Nephron (organoid): ENCODE measurements around the gene MX2.

Experiments used
- H3K27ac Mint-ChIP-seq, 3 experiments: 2 replicates each; pipeline ENCODE4 v1.8.0; 2020; ENCODE audit warnings: mixed read lengths in 3 of 3, mild to moderate bottlenecking in 2 of 3, moderate library complexity in 1 of 3
- H3K27me3 Mint-ChIP-seq: 2 replicates; pipeline ENCODE4 v1.8.0; 2021; ENCODE audit warnings: low read depth, mild to moderate bottlenecking, moderate library complexity, mixed read lengths
- H3K36me3 Mint-ChIP-seq: 2 replicates; pipeline ENCODE4 v1.8.0; 2020; ENCODE audit warnings: low read depth, mixed read lengths
- H3K4me1 Mint-ChIP-seq: 2 replicates; pipeline ENCODE4 v1.8.0; 2020; ENCODE audit warnings: mixed read lengths
- H3K4me3 Mint-ChIP-seq, 3 experiments: 2 replicates each; pipeline ENCODE4 v1.8.0; 2020; ENCODE audit warnings: mild to moderate bottlenecking in 3 of 3, mixed read lengths in 3 of 3, moderate library complexity in 2 of 3
- H3K9me3 Mint-ChIP-seq: 2 replicates; pipeline ENCODE4 v1.8.0; 2020; ENCODE audit warnings: mixed read lengths
- TF ChIP-seq, protein P1 (sequence below), 3 experiments: fragments of 200-600 bp; sonication (generic); IDR thresholded peaks; one replicate each; pipeline ENCODE4 v1.5.0; 2021; ENCODE audit warnings: antibody characterized with exemption in 3 of 3; ENCODE audit not compliant: unreplicated experiment in 3 of 3

Gene MX2

GRCh38 chr21:41317458-41317857, 44.4 kb upstream of the MX2 start:
- Mint-ChIP-seq H3K4me3 (peak overlapping the region; percentile 73 to 84 (median 75)), H3K9me3 (no peaks in the 10 kb centered on the region), H3K4me1 (peaks cover 5% of the 10 kb centered on the region), H3K36me3 (no peaks in the 10 kb centered on the region), H3K27ac (no peak overlapping the region), H3K27me3 (peaks cover 51% of the 10 kb centered on the region)
- TF ChIP-seq, protein P1, sequence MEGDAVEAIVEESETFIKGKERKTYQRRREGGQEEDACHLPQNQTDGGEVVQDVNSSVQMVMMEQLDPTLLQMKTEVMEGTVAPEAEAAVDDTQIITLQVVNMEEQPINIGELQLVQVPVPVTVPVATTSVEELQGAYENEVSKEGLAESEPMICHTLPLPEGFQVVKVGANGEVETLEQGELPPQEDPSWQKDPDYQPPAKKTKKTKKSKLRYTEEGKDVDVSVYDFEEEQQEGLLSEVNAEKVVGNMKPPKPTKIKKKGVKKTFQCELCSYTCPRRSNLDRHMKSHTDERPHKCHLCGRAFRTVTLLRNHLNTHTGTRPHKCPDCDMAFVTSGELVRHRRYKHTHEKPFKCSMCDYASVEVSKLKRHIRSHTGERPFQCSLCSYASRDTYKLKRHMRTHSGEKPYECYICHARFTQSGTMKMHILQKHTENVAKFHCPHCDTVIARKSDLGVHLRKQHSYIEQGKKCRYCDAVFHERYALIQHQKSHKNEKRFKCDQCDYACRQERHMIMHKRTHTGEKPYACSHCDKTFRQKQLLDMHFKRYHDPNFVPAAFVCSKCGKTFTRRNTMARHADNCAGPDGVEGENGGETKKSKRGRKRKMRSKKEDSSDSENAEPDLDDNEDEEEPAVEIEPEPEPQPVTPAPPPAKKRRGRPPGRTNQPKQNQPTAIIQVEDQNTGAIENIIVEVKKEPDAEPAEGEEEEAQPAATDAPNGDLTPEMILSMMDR (IDR thresholded peaks at IDR 0.05; ENCODE audit: unreplicated experiment in 3 of 3) = no peak

GRCh38 chr21:41318218-41318617, 43.6 kb upstream of the MX2 start:
- peaks cover 5% of the 10 kb centered on the region for H3K4me1 Mint-ChIP-seq
- no peaks in the 10 kb centered on the region for H3K36me3 Mint-ChIP-seq
- no peak overlapping the region for H3K4me3 Mint-ChIP-seq
- TF ChIP-seq, protein P1 (IDR thresholded peaks at IDR 0.05; ENCODE audit: unreplicated experiment in 3 of 3) = no peak
- H3K27me3 Mint-ChIP-seq = peaks cover 48% of the 10 kb centered on the region
- no peaks in the 10 kb centered on the region for H3K9me3 Mint-ChIP-seq
- H3K27ac Mint-ChIP-seq = no peak overlapping the region

DNA sequence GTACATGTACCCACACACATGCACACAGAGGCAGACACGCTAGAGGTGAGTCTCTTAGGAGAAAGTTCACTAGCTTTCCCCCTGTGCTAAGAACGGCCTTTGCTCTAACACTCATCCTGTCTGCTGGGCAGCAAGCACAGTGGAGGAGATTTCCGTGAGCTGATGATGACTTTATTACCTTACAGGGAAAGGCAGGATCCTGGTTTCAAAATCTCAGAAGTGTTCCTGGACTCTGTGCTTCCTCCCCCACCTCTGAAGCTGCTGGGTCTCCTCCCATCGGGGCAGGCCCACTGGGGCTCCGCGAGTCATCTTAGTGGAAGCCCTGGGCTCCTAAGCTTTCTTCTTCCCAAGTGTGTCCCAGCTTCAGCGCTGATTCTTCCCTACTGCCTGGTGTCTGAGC, 42.6 kb upstream of the MX2 start:
- H3K27me3 Mint-ChIP-seq = peaks cover 51% of the 10 kb centered on the region
- H3K36me3 Mint-ChIP-seq = no peaks in the 10 kb centered on the region
- TF ChIP-seq, protein P1 (IDR thresholded peaks at IDR 0.05; ENCODE audit: unreplicated experiment in 3 of 3) = no peak
- H3K9me3 Mint-ChIP-seq = no peaks in the 10 kb centered on the region
- H3K4me3 Mint-ChIP-seq = no peak overlapping the region
- no peak overlapping the region for H3K27ac Mint-ChIP-seq
- peaks cover 5% of the 10 kb centered on the region for H3K4me1 Mint-ChIP-seq

GRCh38 chr21:41321211-41321907, 40.5 kb upstream of the MX2 start:
- Mint-ChIP-seq H3K4me3 (no peak overlapping the region), H3K36me3 (no peaks in the 10 kb centered on the region), H3K9me3 (no peaks in the 10 kb centered on the region), H3K27ac (no peak overlapping the region), H3K27me3 (peaks cover 30% of the 10 kb centered on the region), H3K4me1 (peaks cover 17% of the 10 kb centered on the region)
- TF ChIP-seq, protein P1 (IDR thresholded peaks at IDR 0.05; ENCODE audit: unreplicated experiment in 3 of 3) = no peak

DNA sequence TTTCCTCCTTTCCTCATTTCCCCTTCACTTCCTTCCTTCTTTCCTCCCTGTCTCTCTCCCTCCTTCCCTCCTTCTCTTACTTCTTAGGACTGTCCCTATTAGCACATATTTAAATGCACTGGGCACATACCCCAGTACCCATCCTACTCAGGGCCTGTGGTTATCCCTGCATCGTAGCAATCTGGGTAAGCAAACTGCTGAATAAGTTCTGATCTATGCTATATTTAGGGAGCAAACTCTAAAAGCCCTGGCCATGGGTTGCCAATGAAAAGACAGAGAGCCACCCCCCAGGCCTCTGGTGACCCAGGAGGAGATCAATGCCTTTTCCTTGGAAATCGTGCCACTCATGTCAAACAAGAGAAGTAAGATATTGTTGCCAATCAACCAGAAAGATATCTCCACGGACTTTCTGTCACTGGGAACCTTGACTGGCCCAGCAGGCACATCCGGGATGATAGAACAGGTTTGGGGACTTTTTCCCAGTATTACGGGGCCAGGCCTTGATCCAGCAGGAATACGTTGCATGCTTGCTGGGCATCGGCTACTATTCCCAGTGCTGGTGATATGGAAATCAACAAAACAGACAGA, 39.8 kb upstream of the MX2 start:
- TF ChIP-seq, protein P1 (IDR thresholded peaks at IDR 0.05; ENCODE audit: unreplicated experiment in 3 of 3) = no peak
- Mint-ChIP-seq H3K27me3 (peaks cover 29% of the 10 kb centered on the region), H3K4me3 (no peak overlapping the region), H3K9me3 (no peaks in the 10 kb centered on the region), H3K36me3 (no peaks in the 10 kb centered on the region), H3K4me1 (peaks cover 17% of the 10 kb centered on the region), H3K27ac (no peak overlapping the region)
